ENCODE data around the gene BMP10. TPM values are rescaled to one million over a fixed set of nuclear protein-coding genes. Genes with fewer than 3 reads are reported as not detected.
A peak's percentile ranks its signal among the peaks of the same experiment; 100 is the strongest.

BMP10 gene, protein sequence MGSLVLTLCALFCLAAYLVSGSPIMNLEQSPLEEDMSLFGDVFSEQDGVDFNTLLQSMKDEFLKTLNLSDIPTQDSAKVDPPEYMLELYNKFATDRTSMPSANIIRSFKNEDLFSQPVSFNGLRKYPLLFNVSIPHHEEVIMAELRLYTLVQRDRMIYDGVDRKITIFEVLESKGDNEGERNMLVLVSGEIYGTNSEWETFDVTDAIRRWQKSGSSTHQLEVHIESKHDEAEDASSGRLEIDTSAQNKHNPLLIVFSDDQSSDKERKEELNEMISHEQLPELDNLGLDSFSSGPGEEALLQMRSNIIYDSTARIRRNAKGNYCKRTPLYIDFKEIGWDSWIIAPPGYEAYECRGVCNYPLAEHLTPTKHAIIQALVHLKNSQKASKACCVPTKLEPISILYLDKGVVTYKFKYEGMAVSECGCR
- total RNA-seq = 6.1 TPM

DNA sequence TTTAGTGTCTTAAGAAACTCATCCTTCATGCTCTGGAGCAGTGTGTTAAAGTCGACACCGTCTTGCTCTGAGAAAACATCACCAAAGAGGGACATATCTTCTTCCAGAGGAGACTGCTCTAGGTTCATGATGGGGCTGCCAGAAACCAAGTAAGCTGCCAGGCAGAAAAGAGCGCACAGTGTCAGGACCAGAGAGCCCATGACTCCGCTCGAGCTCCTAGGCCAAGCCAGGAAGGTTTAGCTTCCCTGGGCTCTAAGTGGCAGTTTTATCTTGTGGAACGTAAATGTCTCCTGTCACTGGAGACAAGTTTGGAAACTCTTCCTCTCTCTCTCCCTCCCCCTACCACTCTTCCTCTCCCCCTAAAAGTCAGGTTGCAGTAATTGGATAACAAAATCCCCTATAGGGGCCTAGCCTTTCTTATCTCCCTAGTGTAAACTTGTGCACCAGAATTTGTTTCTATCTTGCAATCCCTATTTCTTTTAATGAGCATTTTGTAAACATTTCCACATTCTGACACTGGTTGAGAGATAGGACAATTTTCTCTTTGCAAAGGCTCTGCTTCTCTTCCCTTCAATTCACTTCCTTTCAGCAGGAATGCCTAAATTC, at the start of gene BMP10:
BMP10 (minus strand) TSS at position 239 of the 606 bp plus-strand sequence; CDS start at position 200, 39 bp downstream.
- no peak for DNase-seq (ENCODE audit: low spot score)
- peak; percentile 34 for ATAC-seq

DNA sequence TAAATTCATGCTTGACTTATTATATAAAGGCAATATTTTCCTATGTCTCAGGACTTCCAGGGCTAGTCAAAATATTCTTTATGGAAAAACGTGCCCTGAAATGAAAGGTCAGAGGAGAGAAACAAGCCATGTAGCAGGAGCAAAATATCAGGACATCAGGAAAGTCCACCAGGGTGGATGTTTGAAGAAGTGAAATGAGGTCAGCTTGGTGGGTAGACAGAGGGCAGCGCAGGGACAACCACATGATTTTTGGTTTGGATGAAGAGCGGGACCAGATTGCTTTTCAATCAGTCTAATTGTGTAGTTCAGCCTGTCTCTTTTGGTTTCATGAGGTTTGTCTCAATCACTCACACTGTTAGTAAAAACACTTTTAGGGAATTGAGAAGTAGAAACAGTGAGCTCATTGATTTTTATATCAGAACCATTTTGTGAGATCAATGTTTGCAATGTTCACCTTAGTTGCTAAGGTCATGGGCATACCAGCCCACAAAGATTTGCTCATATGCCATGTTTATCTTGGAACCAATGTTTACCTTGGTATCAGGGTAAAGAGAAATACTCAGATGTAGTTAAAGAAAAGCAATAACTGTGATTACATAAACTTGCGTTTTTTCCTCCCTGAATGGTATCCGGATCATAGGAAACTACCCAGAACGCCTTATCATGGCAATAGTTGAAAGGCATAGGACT, 49.4 kb upstream of the BMP10 start:
- DNase-seq (ENCODE audit: low spot score) (no peak), ATAC-seq (peak; percentile 48)

DNA sequence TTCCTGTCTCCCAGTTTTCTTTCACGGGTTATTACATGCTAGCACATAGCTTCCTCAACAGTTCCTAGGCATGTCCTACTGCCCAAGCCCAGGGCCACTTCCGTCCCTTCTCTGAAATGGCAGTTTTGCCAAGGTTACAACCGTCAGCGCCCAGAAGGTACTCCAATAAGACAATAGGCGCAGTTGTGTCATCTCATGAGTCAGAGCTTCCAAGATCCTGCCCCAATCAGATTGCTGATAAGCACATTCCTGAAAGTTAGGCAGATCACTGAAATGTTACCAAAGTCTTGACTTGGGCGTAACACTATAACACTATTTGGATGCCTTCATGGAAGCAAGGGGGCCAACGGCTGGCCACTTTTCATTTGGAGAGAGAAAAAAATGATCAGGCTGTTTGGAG, 47.3 kb upstream of the BMP10 start:
- ATAC-seq (no peak), DNase-seq (ENCODE audit: low spot score) (no peak)

DNA sequence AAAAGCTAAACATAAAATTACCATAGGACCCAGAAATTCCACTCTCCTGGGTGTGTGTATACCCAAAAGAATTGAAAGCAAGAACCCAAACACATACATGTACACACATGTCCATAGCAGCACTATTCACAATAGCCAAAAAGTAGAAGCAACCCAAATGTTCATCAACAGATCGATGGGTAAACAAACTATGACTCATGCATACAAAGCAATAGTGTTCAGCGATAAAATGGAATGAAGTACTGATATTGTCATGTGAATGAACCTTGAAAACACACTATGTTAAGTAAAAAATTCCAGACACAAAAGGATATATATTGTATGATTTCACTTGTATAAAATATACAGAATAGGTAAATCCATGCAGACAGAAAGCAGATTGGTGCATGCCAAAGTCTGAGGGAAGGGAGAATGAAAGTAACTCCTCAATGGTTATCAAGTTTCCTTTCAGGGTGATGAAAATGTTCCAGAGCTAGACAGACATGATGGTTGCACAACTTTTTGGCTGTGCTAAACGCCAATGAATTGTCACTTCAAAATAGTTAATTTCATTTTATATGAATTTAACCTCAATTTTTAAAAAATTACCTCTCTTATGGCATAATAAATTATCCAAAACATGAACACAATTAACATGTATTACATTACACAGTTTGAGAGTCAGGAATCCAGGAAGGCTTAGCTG, 46.0 kb upstream of the BMP10 start:
- no peak for DNase-seq (ENCODE audit: low spot score)
- peak; percentile 43 for ATAC-seq

DNA sequence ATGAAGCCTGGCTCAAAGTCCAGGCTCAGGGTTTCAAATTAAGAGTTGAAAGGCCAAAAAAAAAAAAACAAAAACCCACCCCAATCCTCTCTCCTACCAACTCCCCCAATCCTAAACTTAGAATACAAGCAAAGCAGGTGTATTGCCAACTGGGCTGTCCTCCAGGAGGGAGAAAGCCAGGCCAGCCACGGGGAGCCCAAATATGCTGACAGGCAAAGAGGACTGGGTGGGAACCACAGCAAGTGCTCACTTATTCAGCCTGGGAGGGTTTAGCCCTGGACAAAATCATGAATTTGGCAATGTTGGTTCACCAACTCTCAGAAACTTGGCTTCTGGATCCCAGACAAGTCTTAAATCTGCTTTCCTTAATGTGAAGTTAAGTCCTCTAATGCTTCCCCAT, 45.0 kb upstream of the BMP10 start:
- DNase-seq (ENCODE audit: low spot score) (no peak), ATAC-seq (peak; percentile 52)

DNA sequence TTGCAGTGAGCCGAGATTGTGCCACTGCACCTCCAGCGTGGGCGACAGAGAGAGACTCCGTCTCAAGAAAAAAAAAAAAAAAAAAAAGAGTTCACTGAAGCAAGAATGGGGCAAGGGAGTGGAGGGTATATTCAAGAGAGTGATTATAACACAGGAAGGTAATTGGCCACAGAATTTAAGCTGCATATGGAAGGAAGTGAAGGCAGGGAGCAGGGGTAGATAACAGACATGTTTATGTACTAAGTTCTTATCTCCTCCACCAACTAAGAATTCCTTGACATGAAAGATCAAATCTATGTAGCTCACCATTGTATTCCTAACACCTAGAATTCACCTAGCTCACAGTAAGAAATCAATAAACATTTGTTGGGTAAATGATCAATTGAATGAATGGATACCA, 44.2 kb upstream of the BMP10 start:
- DNase-seq (ENCODE audit: low spot score) (no peak), ATAC-seq (no peak)

DNA sequence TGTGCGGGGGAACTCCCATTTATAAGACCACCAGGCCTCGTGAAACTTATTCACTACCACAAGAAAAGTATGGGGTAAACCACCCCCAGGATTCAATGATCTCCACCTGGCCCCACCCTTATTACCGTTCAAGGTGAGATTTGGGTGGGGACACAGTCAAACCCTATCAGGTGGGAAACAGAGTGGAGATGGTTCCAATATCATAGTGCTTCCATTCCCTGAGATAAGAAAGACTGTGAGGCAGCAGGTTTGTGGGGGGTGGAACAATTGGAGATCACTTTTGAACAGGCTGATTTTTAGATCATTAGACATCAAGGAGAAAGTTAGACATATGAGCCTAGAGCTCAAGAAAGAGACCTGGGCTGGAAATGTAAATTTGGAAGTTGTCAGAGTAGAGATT, 42.2 kb upstream of the BMP10 start:
- DNase-seq (ENCODE audit: low spot score) = no peak
- ATAC-seq = no peak

DNA sequence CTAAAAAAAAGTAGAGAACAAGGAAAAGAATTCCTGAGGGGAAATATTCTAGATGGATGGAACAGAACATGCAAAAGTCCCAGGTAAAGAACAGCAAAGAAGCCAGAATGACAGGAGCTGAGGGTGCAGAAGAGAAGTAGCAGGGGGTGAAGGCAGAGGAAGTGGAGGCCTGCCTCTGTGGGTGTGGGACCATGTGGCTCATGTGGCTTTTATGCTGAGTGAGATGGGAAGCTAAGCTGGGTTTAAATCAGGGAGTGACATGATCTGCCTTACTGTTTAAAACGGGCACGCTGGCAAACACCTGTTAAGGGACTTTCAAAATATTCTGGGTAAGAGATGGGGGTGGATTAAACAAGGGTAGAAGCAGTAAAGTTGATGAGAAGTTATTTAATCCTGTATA, 41.5 kb upstream of the BMP10 start:
- ATAC-seq (no peak), DNase-seq (ENCODE audit: low spot score) (no peak)

DNA sequence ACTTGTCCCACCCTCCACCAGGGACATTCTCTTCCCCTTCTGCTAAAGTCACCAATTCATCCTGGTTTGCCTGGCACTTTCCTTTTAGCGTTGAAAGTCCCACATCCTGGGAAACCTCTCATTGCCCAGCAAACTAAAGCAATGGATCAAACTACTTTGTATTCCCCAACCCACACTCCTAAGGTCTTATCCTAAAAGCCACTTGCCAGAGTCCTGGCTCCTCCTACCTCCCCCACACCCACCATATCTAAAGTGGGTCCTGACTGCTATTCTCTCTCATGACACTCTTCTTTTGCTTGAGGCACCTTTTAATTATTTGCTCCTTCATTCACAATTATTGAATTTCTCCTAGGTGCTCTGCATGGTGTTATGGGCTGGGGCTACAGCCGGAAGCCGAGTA, 40.9 kb upstream of the BMP10 start:
- ATAC-seq (no peak), DNase-seq (ENCODE audit: low spot score) (no peak)

DNA sequence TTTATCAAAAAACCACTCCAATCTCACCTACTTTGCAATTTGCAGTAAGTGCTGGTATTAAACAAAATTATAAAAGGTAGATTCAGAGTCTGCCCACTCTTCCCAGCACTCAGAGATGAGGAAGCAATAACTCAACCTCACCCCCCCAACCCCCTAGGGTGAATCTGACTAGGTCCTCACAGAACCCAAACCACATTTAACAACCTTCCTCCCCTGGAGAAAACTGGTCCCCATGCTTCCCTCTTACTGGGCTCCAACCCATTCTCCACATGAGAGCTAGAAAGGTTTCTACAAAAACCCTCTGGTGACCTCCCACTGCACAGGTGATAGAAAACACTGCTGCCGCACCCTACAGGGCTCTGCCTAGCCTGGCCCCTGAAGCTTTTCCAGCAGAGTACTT, 40.5 kb upstream of the BMP10 start:
- no peak for ATAC-seq
- no peak for DNase-seq (ENCODE audit: low spot score)

DNA sequence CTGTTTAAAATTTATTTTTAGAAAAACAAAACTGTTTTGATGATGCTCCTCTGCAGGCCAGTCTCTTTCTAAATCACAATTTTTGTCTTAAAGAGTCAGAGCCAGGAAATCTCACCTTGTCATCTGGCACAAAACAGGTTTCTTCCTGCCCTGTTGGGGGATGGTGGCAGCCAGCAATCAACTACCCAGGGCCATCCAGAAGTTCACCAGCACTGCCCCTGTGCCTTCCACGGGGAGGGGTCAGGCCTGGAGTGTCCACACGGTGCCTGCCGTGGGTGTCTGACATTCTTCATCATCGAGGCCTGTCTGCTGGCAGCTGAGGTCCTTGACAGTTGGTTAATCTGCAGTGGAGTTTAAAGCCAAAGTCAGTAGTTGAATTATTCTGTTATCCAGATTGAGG, 40.0 kb upstream of the BMP10 start:
- DNase-seq (ENCODE audit: low spot score) = no peak
- no peak for ATAC-seq

DNA sequence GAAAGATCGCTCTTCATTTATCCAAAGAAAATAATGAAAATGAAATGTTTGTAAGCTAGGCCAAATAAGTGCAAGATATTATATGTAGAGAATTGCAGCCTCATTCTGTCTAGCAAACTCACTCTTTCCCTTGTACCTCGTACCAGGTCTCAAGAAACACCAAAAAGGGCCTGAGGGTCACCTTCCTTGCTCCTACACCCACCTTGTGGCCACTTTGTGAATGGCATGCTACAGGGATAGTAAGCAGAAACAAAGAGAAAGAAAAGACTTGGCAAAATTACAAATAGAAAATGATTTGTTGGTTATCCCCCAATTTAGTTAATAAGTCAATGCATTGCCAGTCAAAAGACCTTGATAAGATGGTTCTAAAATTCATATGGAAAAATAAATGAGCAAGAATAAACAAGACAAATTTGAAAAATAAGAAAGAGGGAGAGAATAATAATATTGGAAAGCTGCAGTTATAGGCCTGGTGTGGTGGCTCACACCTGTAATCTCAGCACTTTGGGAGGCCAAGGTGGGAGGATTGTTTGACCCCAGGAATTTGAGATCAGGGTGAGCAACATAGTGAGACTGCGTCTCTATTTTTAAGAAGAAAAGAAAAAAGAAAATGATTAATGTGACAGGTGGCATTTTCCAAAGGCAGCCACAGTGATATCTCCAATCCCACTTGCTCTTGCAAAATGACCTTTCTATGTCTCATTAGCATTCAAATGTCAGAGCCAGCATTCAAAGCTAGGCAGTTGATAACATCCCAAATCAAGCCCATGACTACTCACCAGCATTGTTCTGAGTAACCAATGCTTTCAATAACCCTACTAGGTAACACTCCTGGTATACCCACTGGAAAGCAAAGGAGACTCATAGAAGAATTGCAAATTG, 38.8 kb upstream of the BMP10 start:
- ATAC-seq = peak; percentile 89
- peak; percentile 61 for DNase-seq (ENCODE audit: low spot score)

DNA sequence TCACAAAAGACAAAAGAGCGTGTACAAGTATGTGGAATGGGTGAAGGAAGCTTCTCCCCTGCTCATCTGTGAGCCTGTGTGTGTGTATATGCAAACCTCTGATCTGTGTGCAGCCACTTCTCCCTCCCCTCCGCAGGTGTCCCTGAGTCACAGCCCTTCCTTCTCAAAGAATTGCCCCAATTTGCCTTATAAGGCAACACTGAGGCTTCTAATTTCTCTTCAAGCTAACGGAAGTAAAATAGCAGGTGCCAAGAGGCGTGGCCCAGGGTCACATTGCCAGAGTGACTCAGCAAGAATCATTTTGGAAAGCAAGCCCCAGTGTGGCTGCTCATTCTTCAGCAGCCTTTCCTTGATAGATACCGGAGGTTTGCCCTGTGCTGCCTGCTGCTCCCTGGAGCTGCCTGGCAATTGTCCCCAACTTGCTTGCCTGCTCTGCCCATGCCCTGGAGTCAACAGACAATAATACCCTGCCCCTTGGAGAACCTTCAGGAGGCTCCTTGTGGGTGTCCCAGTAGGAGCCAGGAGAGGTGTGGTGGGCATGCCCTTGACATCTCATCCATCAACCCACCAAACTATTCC, 37.3 kb upstream of the BMP10 start:
- peak; percentile 77 for ATAC-seq
- peak; percentile 65 for DNase-seq (ENCODE audit: low spot score)

DNA sequence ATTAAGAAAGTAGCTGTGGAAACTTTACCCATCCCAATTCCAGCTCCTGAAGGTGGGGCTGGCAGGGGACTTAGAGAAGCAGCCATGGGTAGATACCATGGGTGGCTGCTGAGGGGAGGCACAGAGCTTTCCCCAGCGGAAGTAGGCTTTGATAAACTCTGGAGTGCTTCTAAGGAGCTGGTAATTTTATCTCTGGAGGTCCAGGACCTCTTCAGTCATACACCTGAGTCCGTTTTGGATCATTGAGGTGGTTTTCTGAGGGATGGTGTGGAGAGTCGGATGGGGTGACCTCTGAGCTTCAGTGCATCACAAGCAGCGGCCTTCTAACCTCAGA, 36.7 kb upstream of the BMP10 start:
- no peak for DNase-seq (ENCODE audit: low spot score)
- ATAC-seq = no peak

DNA sequence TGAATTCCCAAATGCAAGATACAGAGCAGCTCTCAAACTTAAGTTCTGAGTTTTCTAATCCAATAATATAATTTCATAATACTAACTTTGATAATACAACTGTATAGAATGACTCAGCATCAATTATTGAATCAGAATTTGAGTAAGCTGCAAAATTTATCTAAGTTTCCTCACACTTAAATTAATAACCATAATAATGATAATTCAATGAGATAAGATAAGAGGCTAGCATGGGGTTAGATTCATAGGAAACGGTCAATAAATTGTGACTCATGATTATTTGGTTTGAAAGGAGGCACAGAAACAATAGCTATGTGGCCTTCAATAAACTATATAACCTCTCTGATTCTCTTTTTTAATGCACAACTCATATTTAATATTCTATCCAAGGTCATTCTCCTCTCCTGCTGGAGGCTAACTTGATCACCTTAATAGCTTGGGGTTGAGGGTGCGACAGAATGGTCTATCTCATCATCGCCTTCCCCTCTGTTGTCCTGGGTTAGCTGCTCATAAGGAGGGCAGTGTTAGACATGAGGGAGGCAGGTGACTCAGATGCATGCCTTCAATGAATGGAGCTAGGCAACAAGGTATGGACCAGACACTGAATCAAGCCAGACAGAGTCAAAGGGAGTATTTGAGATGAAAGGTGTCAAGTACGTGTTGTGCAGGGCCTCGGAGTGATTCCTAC, 36.2 kb upstream of the BMP10 start:
- DNase-seq (ENCODE audit: low spot score) (no peak), ATAC-seq (no peak)

DNA sequence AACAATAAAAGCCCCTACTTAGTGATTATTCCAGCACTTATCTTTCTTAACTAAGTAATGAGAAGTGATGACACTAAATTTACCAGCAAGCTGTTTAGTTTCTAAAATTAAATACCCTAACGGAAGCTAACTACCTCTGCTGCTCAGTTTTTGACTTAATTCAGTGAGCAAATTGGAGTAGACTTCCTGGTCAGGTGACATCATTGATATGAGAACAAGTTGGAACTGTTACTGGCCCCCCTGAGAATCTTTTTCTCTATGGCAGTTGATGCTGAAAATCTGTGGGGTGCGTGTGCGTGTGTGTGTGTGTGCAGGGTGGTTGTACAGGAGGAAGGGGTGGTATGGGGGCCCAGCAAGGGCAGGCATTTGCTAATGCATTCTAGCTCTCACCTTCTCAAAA, 35.5 kb upstream of the BMP10 start:
- ATAC-seq (no peak), DNase-seq (ENCODE audit: low spot score) (no peak)

DNA sequence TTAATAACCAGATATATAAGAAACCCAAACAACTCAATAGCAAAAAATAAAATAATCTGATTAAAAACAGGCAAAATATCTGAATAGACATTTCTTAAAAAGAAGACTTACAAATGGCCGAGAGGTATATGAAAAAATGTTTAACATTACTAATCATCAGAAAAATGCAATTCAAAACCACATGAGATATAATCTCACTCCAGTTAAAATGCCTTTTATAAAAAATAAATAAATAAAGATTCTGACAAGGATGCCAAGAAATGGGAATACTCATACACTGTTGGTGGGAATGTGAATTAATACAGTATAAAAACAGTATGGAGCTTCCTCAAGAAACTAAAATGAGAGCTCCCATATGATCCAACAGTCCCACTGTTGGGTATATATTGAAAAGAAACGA, 33.9 kb upstream of the BMP10 start:
- no peak for ATAC-seq
- DNase-seq (ENCODE audit: low spot score) = no peak

DNA sequence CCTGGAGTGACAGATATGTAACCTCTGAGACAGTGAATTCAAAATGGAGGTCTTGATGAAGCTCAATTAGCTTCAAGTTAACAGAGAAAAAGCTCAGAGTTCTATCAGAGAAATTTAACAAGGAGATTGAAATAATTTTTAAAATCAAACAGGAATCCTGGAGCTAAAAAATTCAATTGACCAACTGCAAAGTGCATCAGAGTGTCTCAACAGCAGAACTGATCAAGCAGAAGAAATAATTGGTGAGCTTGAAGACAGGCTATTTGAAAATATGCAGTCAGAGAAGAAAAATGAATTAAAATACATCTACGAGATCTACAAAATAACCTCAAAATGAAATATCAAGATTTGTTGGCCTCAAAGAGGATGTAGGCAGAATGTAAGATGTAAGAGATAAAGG, 30.4 kb upstream of the BMP10 start:
- ATAC-seq = no peak
- DNase-seq (ENCODE audit: low spot score) = no peak

DNA sequence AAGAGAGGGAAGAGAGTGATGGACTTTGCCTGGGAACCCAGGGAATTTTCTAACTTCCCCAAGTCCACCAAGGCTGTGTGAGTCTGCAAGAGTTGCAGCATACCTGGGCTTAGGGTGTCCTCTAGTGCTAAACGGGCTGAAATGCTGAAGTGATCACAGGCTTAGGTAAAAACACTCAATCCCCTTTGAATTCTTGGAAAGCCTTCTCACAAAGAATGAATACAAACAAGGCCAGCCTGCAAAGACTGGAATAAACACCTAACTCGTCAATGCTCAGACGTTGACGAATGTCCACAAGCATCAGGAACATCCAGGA, 30.0 kb upstream of the BMP10 start:
- ATAC-seq (peak; percentile 42), DNase-seq (ENCODE audit: low spot score) (no peak)

Data from left lobe of liver (tissue), 2 donors.